Body of pancreas (tissue), 4 donors: ENCODE results near the gene GNAT2.

ENCODE experiments used
- POLR2A ChIP-seq, 3 donors: fragments of 450-650 bp; IDR thresholded peaks; one replicate each; pipeline ENCODE4 v1.6.1; 2016; ENCODE audit warnings: antibody characterized with exemption in 3 of 3, mild to moderate bottlenecking in 2 of 3
- TF ChIP-seq, protein P1 (sequence below), 7 experiments: fragments of 450-650 bp in 4 of 7; fragments of 200-600 bp in 3 of 7; sonication (generic) in 3 of 7; IDR thresholded peaks; one replicate each; pipeline ENCODE4 v1.5.1; 2016 to 2019; ENCODE audit warnings: antibody characterized with exemption in 7 of 7

DNA sequence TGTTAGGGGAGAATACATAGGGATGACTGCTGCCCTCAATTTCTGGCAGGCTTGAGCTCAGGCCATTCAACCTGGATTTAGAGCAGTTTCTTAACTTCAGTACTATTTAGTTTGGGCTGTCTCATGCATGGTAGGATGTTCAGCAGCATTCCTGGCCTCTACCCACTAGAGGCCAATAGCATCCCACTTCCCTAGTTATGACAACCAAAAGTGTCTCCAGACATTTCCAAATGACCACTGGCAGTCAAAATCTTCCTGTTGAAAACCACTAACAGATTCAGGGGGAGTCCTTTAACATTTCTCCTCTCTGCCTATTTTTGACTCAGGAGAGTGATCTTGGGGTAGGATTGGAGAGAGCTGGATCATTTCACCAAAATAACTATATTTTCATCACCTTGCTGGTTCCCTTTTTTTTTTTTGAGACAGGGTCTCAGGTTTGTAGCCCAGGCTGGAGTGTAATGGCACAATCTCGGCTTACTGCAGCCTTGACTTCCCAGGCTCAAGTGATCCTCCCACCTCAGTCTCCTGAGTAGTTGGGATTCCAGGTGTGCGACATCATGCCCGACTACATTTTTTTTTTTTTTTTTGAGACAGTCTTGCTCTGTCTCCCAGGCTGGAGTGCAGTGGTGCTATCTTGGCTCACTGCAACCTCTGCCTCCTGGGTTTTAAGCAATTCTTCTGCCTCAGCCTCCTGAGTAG is 8.7 kb downstream of the GNAT2 start:
- TF ChIP-seq, protein P1, sequence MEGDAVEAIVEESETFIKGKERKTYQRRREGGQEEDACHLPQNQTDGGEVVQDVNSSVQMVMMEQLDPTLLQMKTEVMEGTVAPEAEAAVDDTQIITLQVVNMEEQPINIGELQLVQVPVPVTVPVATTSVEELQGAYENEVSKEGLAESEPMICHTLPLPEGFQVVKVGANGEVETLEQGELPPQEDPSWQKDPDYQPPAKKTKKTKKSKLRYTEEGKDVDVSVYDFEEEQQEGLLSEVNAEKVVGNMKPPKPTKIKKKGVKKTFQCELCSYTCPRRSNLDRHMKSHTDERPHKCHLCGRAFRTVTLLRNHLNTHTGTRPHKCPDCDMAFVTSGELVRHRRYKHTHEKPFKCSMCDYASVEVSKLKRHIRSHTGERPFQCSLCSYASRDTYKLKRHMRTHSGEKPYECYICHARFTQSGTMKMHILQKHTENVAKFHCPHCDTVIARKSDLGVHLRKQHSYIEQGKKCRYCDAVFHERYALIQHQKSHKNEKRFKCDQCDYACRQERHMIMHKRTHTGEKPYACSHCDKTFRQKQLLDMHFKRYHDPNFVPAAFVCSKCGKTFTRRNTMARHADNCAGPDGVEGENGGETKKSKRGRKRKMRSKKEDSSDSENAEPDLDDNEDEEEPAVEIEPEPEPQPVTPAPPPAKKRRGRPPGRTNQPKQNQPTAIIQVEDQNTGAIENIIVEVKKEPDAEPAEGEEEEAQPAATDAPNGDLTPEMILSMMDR (IDR thresholded peaks at IDR 0.05), result no peak
- no peak for TF ChIP-seq POLR2A (IDR thresholded peaks at IDR 0.05)
